HepG2 (cell line): ENCODE results near the gene MB. TPM values are rescaled to one million over a fixed set of nuclear protein-coding genes. Genes with fewer than 3 reads are reported as not detected.

Source experiments
- ATAC-seq: fragments of 200-7000 bp; cut with Tn5 transposase; 3 replicates; pipeline ENCODE4 v1.9.1; 2020; ENCODE audit warnings: mild to moderate bottlenecking, moderate library complexity
- BruUV-seq: library from RNA; stranded (reverse); fragments of 400-500 nt; replicated peaks from 2 replicates; lab custom pipeline; 2021; lab: Mats Ljungman, UMichigan
- CTCF ChIA-PET: fragments of 300-600 bp; formaldehyde crosslinking; extraction: SDS; loops from one replicate; lab custom pipeline; 2021; ENCODE audit warnings: low total read pairs, inconsistent platforms, low intra/inter-chr PET ratio; lab: Yijun Ruan, JAX
- POLR2A ChIA-PET: fragments of 350-600 bp; sonication (Branson Sonifier 250); formaldehyde crosslinking; loops from one replicate; lab custom pipeline; 2020; ENCODE audit warnings: antibody characterized with exemption, inconsistent platforms; lab: Yijun Ruan, JAX
- DNase-seq: peaks from one replicate; pipeline ENCODE4 v3.0.0-alpha.2; 2015; ENCODE audit warnings: low spot score
- FAIRE-seq: peaks from 3 replicates; lab custom pipeline; 2011; peaks lifted over from hg19 to GRCh38; lab: Jason Lieb, UNC
- H2AFZ ChIP-seq: one replicate; pipeline ENCODE4 v1.6.1; 2011; ENCODE audit warnings: low read length, inconsistent platforms
- H3K27ac ChIP-seq: fragments of 300-600 bp; 3 replicates; pipeline ENCODE4 v1.8.0; 2011; ENCODE audit warnings: mixed run types, mild to moderate bottlenecking, mixed read lengths, low read length, inconsistent platforms; ENCODE audit not compliant: insufficient read depth; ENCODE audit errors: extremely low read length
- H3K27me3 ChIP-seq, 2 experiments: fragments of 200-600 bp in 1 of 2; 2 replicates in 1 of 2; 3 replicates in 1 of 2; pipeline versions ENCODE4 v1.6.0 to v1.8.0; 2011; ENCODE audit warnings: low read length in 2 of 2, mild to moderate bottlenecking in 2 of 2, moderate library complexity in 2 of 2, inconsistent platforms in 1 of 2; ENCODE audit not compliant: insufficient read depth in 2 of 2, control insufficient read depth in 1 of 2
- H3K36me3 ChIP-seq, 2 experiments: fragments of 200-600 bp in 1 of 2; replicated peaks in 1 of 2; 2 replicates in 1 of 2; 3 replicates in 1 of 2; pipeline versions ENCODE4 v1.5.1 to v1.8.0; 2011; ENCODE audit warnings: low read length in 2 of 2, inconsistent platforms in 1 of 2; ENCODE audit not compliant: insufficient read depth in 2 of 2, control insufficient read depth in 1 of 2
- H3K4me1 ChIP-seq: 2 replicates; pipeline ENCODE4 v1.5.1; 2012; ENCODE audit warnings: low read length, inconsistent platforms; ENCODE audit not compliant: insufficient read depth
- H3K4me2 ChIP-seq: 2 replicates; pipeline ENCODE4 v1.6.0; 2011; ENCODE audit warnings: low read depth, low read length, inconsistent platforms
- H3K4me3 ChIP-seq, 3 experiments: fragments of 200-600 bp in 1 of 3; sonication (generic), shearing (Covaris generic) in 1 of 3; replicated peaks in 1 of 3; 2 replicates each; pipeline ENCODE4 v1.5.1; 2011 to 2016; ENCODE audit warnings: low read length in 3 of 3, inconsistent platforms in 2 of 3, low read depth in 2 of 3, mild to moderate bottlenecking in 2 of 3, control low read depth in 1 of 3, mixed read lengths in 1 of 3; ENCODE audit not compliant: insufficient read depth in 1 of 3
- H3K79me2 ChIP-seq: one replicate; pipeline ENCODE4 v1.6.1; 2011; ENCODE audit warnings: low read length, inconsistent platforms; ENCODE audit not compliant: insufficient read depth
- H3K9ac ChIP-seq: 2 replicates; pipeline ENCODE4 v1.6.0; 2011; ENCODE audit warnings: mild to moderate bottlenecking, low read depth, low read length, inconsistent platforms; ENCODE audit not compliant: insufficient read depth
- H3K9me3 ChIP-seq: 2 replicates; pipeline ENCODE4 v1.5.1; 2012; ENCODE audit warnings: mild to moderate bottlenecking, low read length
- H4K20me1 ChIP-seq: 2 replicates; pipeline ENCODE4 v1.6.0; 2011; ENCODE audit warnings: inconsistent platforms, mild to moderate bottlenecking, low read length, moderate library complexity; ENCODE audit not compliant: insufficient read depth
- ARID2 ChIP-seq: sonication (generic); formaldehyde crosslinking; IDR thresholded peaks from 2 replicates; pipeline ENCODE4 v1.8.1; 2022; ENCODE audit warnings: mild to moderate bottlenecking, missing genetic modification reagents, borderline replicate concordance
- CREBL2 ChIP-seq: sonication (generic); formaldehyde crosslinking; IDR thresholded peaks from 2 replicates; pipeline ENCODE4 v1.8.1; 2023; ENCODE audit warnings: missing genetic modification reagents, mild to moderate bottlenecking, borderline replicate concordance
- GZF1 ChIP-seq: sonication (generic); formaldehyde crosslinking; IDR thresholded peaks from 2 replicates; pipeline ENCODE4 v1.5.1; 2020; ENCODE audit warnings: mild to moderate bottlenecking, missing genetic modification reagents
- MAFF ChIP-seq: IDR thresholded peaks from 2 replicates; pipeline ENCODE4 v1.6.1; 2011; ENCODE audit warnings: low read depth, low read length, improper control_type of control experiment
- MAFG ChIP-seq: sonication (generic); formaldehyde crosslinking; IDR thresholded peaks from 2 replicates; pipeline ENCODE4 v1.5.1; 2020; ENCODE audit warnings: mild to moderate bottlenecking, missing genetic modification reagents
- MIER2 ChIP-seq: IDR thresholded peaks from 2 replicates; pipeline ENCODE4 v1.6.1; 2016; ENCODE audit warnings: missing biosample characterization, missing genetic modification reagents
- MXD4 ChIP-seq: IDR thresholded peaks from 2 replicates; pipeline ENCODE4 v1.6.1; 2016; ENCODE audit warnings: mild to moderate bottlenecking, missing biosample characterization, missing genetic modification reagents
- MXI1 ChIP-seq: IDR thresholded peaks from 3 replicates; pipeline ENCODE4 v1.6.1; 2012; ENCODE audit warnings: low read depth, low read length, inconsistent platforms, borderline replicate concordance
- NCOA2 ChIP-seq: sonication (generic); formaldehyde crosslinking; IDR thresholded peaks from 2 replicates; pipeline ENCODE4 v1.8.0; 2022; ENCODE audit warnings: inconsistent platforms
- NCOR1 ChIP-seq: fragments of 200-600 bp; sonication (generic); IDR thresholded peaks from 2 replicates; pipeline ENCODE4 v1.7.0; 2017; ENCODE audit warnings: antibody characterized with exemption, low read length, borderline replicate concordance
- NFE2 ChIP-seq: sonication (generic); formaldehyde crosslinking; IDR thresholded peaks from 2 replicates; pipeline ENCODE4 v1.4.0; 2020; ENCODE audit warnings: missing genetic modification reagents
- NKX3-1 ChIP-seq: sonication (generic); formaldehyde crosslinking; IDR thresholded peaks from 2 replicates; pipeline ENCODE4 v1.5.0; 2020; ENCODE audit warnings: missing genetic modification reagents
- PPARG ChIP-seq: conservative IDR thresholded peaks from 2 replicates; pipeline ENCODE4 v1.6.1; 2016; ENCODE audit warnings: missing biosample characterization, missing genetic modification reagents
- REXO4 ChIP-seq: sonication (generic); formaldehyde crosslinking; IDR thresholded peaks from 2 replicates; pipeline ENCODE4 v1.8.0; 2022; ENCODE audit warnings: missing genetic modification reagents, mild to moderate bottlenecking, borderline replicate concordance
- XBP1 ChIP-seq: sonication (generic); formaldehyde crosslinking; IDR thresholded peaks from 2 replicates; pipeline ENCODE4 v1.5.0; 2020; ENCODE audit warnings: missing genetic modification reagents
- YEATS4 ChIP-seq: sonication (generic); formaldehyde crosslinking; IDR thresholded peaks from 2 replicates; pipeline ENCODE4 v1.4.0; 2020; ENCODE audit warnings: missing genetic modification reagents, borderline replicate concordance
- ZFAT ChIP-seq: sonication (generic); formaldehyde crosslinking; conservative IDR thresholded peaks from 2 replicates; pipeline ENCODE4 v1.8.1; 2023; ENCODE audit warnings: missing genetic modification reagents, inconsistent platforms
- ZNF225 ChIP-seq: sonication (generic); formaldehyde crosslinking; IDR thresholded peaks from 2 replicates; pipeline ENCODE4 v1.4.0; 2020; ENCODE audit warnings: mild to moderate bottlenecking, missing genetic modification reagents
- ZNF235 ChIP-seq: sonication (generic); formaldehyde crosslinking; IDR thresholded peaks from 2 replicates; pipeline ENCODE4 v1.8.1; 2023; ENCODE audit warnings: mild to moderate bottlenecking, missing genetic modification reagents, borderline replicate concordance
- ZNF354B ChIP-seq: sonication (generic); formaldehyde crosslinking; IDR thresholded peaks from 2 replicates; pipeline ENCODE4 v1.8.0; 2022; ENCODE audit warnings: mild to moderate bottlenecking, missing genetic modification reagents
- ZNF546 ChIP-seq: sonication (generic); formaldehyde crosslinking; conservative IDR thresholded peaks from 2 replicates; pipeline ENCODE4 v1.8.1; 2023; ENCODE audit warnings: mild to moderate bottlenecking, missing genetic modification reagents
- ZNF674 ChIP-seq: sonication (generic); formaldehyde crosslinking; IDR thresholded peaks from 2 replicates; pipeline ENCODE4 v1.5.0; 2020; ENCODE audit warnings: low read depth, mild to moderate bottlenecking, missing genetic modification reagents
- ZNF790 ChIP-seq: sonication (generic); formaldehyde crosslinking; IDR thresholded peaks from 2 replicates; pipeline ENCODE4 v1.8.0; 2022; ENCODE audit warnings: missing genetic modification reagents, mild to moderate bottlenecking, borderline replicate concordance
- WGBS: methylation state at CpG from one replicate; pipeline ENCODE4 v1.1.6; 2017; ENCODE audit warnings: low lambda C conversion rate; 5-methylcytosine and 5-hydroxymethylcytosine counted together
- in situ Hi-C: cut with HindIII; loops from 2 replicates; pipeline ENCODE4 v1.10.0; 2017; ENCODE audit warnings: low pct_unique_long_range_greater_than_20kb; ENCODE audit not compliant: extremely low pct_ligation_motif_present
- intact Hi-C: fragments of 100-400 bp; cut with micrococcal nuclease; formaldehyde crosslinking; loops from one replicate; pipeline ENCODE4 v1.10.0; 2022; ENCODE audit not compliant: unreplicated experiment
- polyA plus RNA-seq, 8 experiments: library from polyadenylated mRNA; depleted of rRNA in 3 of 8; stranded (reverse) in 7 of 8; unstranded in 1 of 8; fragments of >200 nt; fragmentation: Illumina TruSeq in 4 of 8; extraction: Trizol in 4 of 8; gene quantifications; 2 replicates each; pipeline versions ENCODE4 v1.2.1 to v1.2.3, GENCODE V29; 2011 to 2016; ENCODE audit warnings: low read depth in 4 of 8, missing spikeins in 1 of 8, mixed read lengths in 1 of 8; ENCODE audit not compliant: insufficient read depth in 1 of 8
- total RNA-seq, 5 experiments: library from RNA; depleted of rRNA; stranded (reverse); fragments of >200 nt; fragmentation: Illumina TruSeq; extraction: Trizol; gene quantifications; 2 replicates each; pipeline ENCODE4 v1.2.3, GENCODE V29; 2016; ENCODE audit warnings: low read depth in 1 of 5
- TF ChIP-seq, protein P1 (sequence below): sonication (generic); formaldehyde crosslinking; IDR thresholded peaks from 2 replicates; pipeline ENCODE4 v1.4.0; 2020; ENCODE audit warnings: missing genetic modification reagents
- TF ChIP-seq, protein P2 (sequence below): sonication (generic); formaldehyde crosslinking; IDR thresholded peaks from 2 replicates; pipeline ENCODE4 v1.4.0; 2020; ENCODE audit warnings: missing genetic modification reagents

MB gene
- total and polyA plus RNA-seq, 2 of the 13 experiments (the other 11 are each of a cell fraction or from before 2014, with no cell fraction given) = 0.07 TPM; not detected in 1

DNA sequence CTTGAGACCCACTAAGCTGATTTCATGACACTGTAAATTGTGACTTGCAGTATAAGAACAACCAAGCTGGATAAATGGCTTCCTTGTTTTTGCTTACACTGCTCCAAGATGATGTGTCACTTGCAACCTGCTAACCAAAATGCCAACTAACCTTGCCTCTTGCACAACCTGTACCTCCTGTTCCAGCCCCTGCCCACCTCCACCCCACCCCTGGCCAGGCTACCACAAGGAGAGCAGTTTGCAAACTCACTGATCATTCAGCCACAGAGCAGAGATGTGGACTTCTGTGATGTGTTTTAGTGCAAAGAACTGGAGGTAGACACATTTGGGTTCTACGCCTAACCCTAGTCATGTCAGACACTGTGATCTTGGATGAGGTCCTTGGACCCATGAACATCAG lies 26.9 kb upstream of the MB start (continued):
- TF ChIP-seq NKX3-1 (CRISPR knock-in tag) (no peak), PPARG (CRISPR knock-in tag) (no peak), ZNF674 (no peak), MAFF (no peak), REXO4 (CRISPR knock-in tag) (no peak), YEATS4 (CRISPR knock-in tag) (no peak), NFE2 (no peak)

- in situ Hi-C loops (no loop called here), intact Hi-C loops (no loop called here)
- FAIRE-seq (peak; percentile 56), DNase-seq (peak; percentile 47), ATAC-seq (peak; percentile 57)
- ChIA-PET POLR2A (no interaction called here), CTCF (no interaction called here)
- H3K4me3 ChIP-seq = peak overlapping the region in 1 of 3 experiments; percentile 37; a peak in 2 of 6 replicates
- no peaks in the 10 kb centered on the region for H3K9me3 ChIP-seq
- H3K27me3 ChIP-seq = no peaks in the 10 kb centered on the region; a peak in 1 of 5 replicates
- no peaks in the 10 kb centered on the region for H4K20me1 ChIP-seq
- peak overlapping the region; percentile 81 for H3K4me2 ChIP-seq
- WGBS = 0% methylated on average over 2 of the region's 2 CpGs
- H3K27ac ChIP-seq = no peak overlapping the region
- H3K36me3 ChIP-seq = no peaks in the 10 kb centered on the region
- BruUV-seq = no TSS peak
- H3K79me2 ChIP-seq = no peaks in the 10 kb centered on the region
- peaks cover 76% of the 10 kb centered on the region for H3K4me1 ChIP-seq
- no peak overlapping the region for H2AFZ ChIP-seq
- peak overlapping the region; percentile 20; the same call in 1 of the 2 replicates for H3K9ac ChIP-seq
- TF ChIP-seq ZFAT (CRISPR knock-in tag) = no peak
- TF ChIP-seq, protein P1, sequence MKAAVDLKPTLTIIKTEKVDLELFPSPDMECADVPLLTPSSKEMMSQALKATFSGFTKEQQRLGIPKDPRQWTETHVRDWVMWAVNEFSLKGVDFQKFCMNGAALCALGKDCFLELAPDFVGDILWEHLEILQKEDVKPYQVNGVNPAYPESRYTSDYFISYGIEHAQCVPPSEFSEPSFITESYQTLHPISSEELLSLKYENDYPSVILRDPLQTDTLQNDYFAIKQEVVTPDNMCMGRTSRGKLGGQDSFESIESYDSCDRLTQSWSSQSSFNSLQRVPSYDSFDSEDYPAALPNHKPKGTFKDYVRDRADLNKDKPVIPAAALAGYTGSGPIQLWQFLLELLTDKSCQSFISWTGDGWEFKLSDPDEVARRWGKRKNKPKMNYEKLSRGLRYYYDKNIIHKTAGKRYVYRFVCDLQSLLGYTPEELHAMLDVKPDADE (CRISPR knock-in tag) = no peak
- peak; percentile 53; the same call in 1 of the 3 replicates for TF ChIP-seq MXI1
- peak; percentile 43; the same call in 1 of the 2 replicates for TF ChIP-seq MIER2 (CRISPR knock-in tag)
- TF ChIP-seq MAFG (CRISPR knock-in tag) = no peak
- no peak for TF ChIP-seq ZNF790
- TF ChIP-seq NCOA2 = peak; percentile 39; the same call in 1 of the 2 replicates
- TF ChIP-seq MXD4 = peak; percentile 49; the same call in 1 of the 2 replicates
- no peak for TF ChIP-seq ZNF235 (CRISPR knock-in tag)
- no peak for TF ChIP-seq GZF1 (CRISPR knock-in tag)
- TF ChIP-seq ZNF225 (CRISPR knock-in tag) = no peak
- TF ChIP-seq, protein P2, sequence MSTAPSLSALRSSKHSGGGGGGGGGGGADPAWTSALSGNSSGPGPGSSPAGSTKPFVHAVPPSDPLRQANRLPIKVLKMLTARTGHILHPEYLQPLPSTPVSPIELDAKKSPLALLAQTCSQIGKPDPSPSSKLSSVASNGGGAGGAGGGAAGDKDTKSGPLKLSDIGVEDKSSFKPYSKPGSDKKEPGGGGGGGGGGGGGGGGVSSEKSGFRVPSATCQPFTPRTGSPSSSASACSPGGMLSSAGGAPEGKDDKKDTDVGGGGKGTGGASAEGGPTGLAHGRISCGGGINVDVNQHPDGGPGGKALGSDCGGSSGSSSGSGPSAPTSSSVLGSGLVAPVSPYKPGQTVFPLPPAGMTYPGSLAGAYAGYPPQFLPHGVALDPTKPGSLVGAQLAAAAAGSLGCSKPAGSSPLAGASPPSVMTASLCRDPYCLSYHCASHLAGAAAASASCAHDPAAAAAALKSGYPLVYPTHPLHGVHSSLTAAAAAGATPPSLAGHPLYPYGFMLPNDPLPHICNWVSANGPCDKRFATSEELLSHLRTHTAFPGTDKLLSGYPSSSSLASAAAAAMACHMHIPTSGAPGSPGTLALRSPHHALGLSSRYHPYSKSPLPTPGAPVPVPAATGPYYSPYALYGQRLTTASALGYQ = no peak
- no peak for TF ChIP-seq ZNF354B (CRISPR knock-in tag)
- no peak for TF ChIP-seq ARID2 (CRISPR knock-in tag)
- no peak for TF ChIP-seq CREBL2 (CRISPR knock-in tag)
- no peak for TF ChIP-seq ZNF546 (CRISPR knock-in tag)
- peak; percentile 48; the same call in 1 of the 2 replicates for TF ChIP-seq NCOR1
- no peak for TF ChIP-seq XBP1 (CRISPR knock-in tag)
Measured at GRCh38 chr22:35642305-35642741, 25.2 kb upstream of the MB start.
